NCI-H774 (cell line): Measurements from ENCODE around the gene RPTOR.
A peak's percentile ranks its signal among the peaks of the same experiment; 100 is the strongest.

ENCODE experiments used
- DNase-seq: peaks from one replicate; lab custom pipeline; 2025; lab: John Stamatoyannopoulos, UW

RPTOR gene

DNA sequence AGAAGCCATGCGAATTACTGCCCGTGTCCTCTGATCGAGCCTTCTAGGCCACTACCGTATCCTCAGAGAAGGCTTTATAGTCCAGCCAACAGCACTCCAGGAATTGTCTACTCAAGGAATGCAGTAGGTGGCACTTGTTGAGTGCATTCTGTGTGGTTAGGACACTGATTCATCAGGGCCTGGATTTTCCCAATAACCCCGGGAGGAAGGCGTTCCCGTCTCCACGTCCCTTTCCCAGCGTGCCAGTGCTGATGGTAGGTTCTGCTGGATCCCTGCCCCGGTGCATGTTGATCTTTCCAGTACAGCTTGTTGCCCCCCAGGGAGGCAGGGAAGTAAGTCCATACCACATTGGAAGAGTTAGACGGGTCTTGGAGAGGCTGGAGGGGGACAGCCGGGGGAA is 122.2 kb downstream of the RPTOR start:
- DNase-seq = no peak

DNA sequence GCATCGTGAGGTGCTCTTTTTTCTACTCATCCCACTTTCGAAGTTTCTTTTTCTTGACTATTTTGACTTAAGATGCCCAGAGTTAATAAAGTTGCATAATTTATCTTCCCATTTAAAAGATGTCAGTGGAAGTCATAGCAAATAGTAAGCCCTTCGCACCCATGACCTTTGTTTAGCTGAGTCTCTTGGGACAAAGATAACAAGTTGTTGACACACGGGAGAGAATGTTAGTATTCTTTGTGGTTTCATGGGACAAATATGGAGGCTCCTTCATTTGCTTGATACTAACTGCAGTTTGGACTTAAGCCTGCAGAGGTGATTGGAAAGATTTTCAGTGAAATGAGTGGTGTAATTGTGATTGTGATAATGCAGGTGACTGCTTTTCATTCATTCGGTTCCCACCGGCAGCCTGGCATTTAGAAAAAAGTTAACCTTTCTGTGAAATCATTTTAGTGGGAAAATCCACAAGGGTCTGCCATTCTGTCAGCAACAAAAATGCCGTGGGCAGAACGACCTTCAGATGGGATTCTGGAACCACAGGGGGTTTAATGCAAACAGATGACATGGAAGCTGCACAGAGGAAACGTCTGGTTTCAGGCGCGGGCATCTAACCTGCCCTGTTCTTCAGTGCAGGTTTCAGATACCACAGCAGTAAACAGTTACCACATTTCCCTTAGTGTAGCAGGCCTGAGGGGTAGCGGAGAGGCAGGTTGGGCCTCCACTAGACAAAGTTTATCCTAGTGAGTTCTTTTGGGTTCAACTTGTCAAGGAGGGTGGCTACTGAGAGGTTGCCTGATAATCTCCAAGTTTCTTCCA is 123.0 kb downstream of the RPTOR start:
- no peak for DNase-seq

GRCh38 chr17:80668375-80669148 is 123.9 kb downstream of the RPTOR start:
- DNase-seq = no peak

DNA sequence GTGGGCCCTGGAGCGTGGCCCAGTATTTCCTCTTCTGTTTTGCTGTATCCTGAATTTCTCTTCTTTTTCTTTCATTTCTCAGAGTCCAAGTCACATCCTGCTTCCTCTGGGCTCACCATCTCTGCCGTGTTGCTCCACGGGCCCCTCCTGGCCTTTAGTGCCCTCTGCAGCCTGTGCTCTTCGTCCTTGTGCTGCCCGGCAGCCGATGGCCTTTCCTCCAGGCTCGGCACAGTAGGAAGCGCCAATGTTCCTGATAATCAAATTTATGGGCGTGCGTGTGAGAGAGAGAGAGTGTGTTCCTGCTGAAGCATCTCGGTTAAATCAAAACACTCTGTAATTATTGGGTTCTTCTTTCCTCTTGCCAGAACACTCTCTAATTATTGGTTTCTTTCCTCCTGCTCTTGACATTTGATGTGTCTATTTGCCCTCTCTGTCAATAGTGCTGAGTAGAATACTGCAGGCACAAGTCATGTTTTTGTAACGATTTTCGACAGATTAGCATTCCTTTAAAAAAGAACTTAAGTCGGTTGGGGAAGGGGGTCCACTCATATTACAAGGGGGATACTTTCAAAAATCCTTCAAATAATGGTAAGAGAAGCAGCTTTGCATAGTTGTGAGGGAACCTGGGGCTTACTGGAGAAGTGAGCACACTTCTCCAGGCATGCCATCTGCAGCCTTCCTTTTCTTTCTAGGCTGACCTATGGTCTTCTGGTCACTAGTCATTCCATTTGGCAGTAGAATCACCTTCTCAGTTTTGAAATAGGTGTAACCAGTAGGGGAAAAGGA is 126.6 kb downstream of the RPTOR start:
- DNase-seq = peak; percentile 27

DNA sequence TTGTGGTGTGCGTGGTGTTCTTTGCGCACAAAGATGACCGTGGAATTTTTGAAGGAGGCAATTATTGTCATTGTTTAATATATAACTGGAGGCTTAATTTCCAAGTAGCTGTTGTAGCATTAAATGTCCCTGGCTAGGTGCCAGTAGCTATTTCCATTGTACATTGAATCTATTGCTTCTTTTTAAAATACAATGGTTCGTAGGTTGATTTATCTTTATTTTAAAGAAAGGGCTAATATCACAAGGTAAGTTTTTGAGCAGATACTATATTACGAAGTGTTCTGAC is 127.1 kb downstream of the RPTOR start:
- DNase-seq = no peak

GRCh38 chr17:80673152-80673920 is 128.7 kb downstream of the RPTOR start:
- peak; percentile 55 for DNase-seq

- no peak for DNase-seq
These were observed 130.9 kb downstream of the RPTOR start for GRCh38 chr17:80675438-80676095.

- DNase-seq = no peak
These were observed 131.4 kb downstream of the RPTOR start for GRCh38 chr17:80676096-80676466.

- DNase-seq = no peak
These were observed 131.9 kb downstream of the RPTOR start for GRCh38 chr17:80676564-80676963.

- DNase-seq = no peak
These were observed 132.6 kb downstream of the RPTOR start for GRCh38 chr17:80677214-80677756.

GRCh38 chr17:80679816-80680215 is 135.2 kb downstream of the RPTOR start:
- DNase-seq = no peak

DNA sequence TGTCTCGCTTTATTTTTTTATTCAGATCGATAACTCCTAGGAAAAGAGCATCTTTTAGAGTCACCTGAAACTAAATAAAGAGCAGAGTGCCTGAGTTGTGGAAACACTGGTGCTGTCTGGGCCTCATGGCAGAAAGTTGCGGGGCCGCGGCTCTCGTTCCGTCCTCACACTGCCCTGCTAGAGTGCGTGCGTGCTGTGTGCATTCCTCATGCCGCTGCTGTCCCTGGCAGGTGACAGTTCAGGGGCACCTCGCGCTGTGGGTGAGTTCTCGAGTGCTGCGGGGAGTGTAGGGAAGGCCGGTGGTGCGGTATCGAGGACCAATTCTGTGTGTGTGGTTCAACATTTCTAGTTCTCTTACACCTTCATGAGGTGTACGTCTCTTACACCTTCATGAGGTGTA is 136.6 kb downstream of the RPTOR start:
- no peak for DNase-seq

GRCh38 chr17:80682372-80682771 is 137.7 kb downstream of the RPTOR start:
- DNase-seq = no peak

DNA sequence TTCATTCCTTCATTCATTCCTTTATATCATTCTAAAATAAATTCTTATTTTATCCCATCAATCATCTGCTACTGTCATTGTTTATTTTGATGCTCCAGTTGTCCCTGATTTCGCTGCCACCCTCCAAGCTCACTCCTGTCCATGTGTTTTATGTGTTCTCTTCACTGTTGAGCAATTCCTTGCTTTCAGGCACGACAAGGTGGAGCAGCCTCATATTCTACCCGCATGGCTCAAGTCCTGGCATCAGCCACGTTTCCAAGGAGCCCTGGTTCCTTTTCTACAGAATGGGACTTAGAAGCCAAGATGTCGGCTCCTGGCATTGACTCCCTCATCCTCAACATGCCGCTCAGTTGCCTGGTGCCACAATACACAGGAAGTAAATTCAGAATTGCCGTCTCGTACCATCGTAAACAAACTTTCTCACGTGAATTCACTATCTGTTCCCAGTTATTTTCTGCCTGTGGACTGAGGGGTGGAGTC is 139.0 kb downstream of the RPTOR start:
- DNase-seq = no peak

DNA sequence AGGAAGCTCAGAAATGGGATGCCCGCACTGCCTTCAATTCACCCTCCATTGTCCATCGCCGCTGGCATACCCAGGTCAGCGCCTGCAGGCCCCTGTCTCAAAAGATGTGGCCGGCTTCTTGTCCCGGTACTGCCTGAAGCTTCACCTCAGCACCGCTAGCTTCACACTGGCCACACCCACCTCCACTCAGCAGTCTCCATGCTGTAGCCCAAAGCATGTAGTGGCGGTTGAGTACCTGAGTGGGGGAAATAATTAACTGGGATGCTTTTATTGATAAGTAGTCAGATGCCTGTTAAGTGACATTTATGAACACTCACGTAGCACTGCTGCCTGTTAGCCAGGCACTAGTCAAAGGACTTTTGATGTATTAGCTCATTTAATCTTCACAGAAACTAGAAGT is 143.2 kb downstream of the RPTOR start:
- no peak for DNase-seq

DNA sequence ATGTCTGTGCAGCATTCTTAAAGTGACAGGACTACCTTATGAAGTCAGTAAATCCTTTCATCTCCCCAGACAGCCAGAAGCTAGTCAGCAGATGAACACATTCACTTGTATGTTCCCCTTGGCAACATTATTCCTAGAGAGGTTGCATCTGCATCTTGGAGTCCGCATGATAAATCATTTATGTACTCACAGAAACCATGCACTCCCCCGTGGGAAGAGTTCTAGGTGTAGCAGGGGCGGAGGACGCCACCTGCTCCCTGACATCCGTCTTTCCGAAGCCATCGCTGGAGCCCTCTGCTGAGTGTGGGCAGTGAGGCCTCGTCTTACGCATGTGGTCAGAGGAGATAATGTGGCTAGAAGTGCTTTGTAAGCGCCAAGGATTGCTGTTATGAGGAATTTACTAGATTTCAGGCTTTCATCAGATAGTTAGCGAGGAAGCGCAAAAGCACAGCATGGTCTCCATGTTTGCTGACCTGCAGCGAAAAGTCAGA is 144.5 kb downstream of the RPTOR start:
- no peak for DNase-seq

DNA sequence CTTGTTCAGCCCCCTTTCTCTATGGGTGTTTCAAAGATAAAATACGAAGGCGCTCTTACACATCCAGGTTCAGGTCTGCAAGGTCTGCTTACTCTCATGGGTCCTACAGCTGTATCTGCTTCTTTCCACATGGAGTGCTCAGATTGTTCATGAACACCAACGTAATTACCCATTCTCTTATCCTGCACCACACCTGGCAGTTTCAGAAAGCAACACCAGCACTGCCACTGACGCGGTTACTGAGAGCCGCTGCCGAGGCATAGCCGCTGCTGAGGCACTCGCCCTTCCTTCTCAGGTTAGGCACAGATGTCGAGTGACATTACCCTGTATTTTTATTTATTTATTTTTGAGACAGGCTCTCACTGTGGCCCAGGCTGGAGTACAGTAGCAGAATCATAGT is 147.1 kb downstream of the RPTOR start:
- DNase-seq = peak; percentile 24

GRCh38 chr17:80692931-80693467 is 148.4 kb downstream of the RPTOR start:
- DNase-seq = no peak

GRCh38 chr17:80693511-80693910 is 148.9 kb downstream of the RPTOR start:
- DNase-seq = no peak
